Heart left ventricle (tissue), 16 donors: Measurements from ENCODE around the gene SLC12A5. TPM values are rescaled to one million over a fixed set of nuclear protein-coding genes. Genes with fewer than 3 reads are reported as not detected.
A peak's percentile ranks its signal among the peaks of the same experiment; 100 is the strongest.

Source experiments
- ATAC-seq, 4 donors: fragments of 200-7000 bp; cut with Tn5 transposase; one replicate each; pipeline ENCODE4 v1.9.1; 2020 to 2022; ENCODE audit warnings: moderate library complexity in 4 of 4, mild to moderate bottlenecking in 3 of 4, moderate number of reproducible peaks in 1 of 4
- DNase-seq, 5 donors: peaks; one replicate each; pipeline ENCODE4 v3.0.0-alpha.2; 2020
- H3K27ac ChIP-seq, 12 donors: fragments of 200-600 bp; sonication (generic) in 4 of 12; one replicate each; pipeline versions ENCODE4 v1.5.0 to v1.8.0; 2016 to 2022; ENCODE audit warnings: mild to moderate bottlenecking in 2 of 12
- H3K27me3 ChIP-seq, 9 donors: fragments of 200-600 bp; sonication (generic) in 2 of 9; one replicate each; pipeline versions ENCODE4 v1.5.1 to v1.8.0; 2016 to 2022; ENCODE audit warnings: mild to moderate bottlenecking in 3 of 9
- H3K36me3 ChIP-seq, 9 donors: fragments of 200-600 bp; sonication (generic) in 2 of 9; one replicate each; pipeline versions ENCODE4 v1.5.0 to v1.8.0; 2018 to 2022; ENCODE audit warnings: mild to moderate bottlenecking in 2 of 9
- H3K4me1 ChIP-seq, 12 donors: fragments of 200-600 bp; sonication (generic) in 4 of 12; one replicate each; pipeline versions ENCODE4 v1.5.0 to v1.8.0; 2016 to 2022; ENCODE audit warnings: mild to moderate bottlenecking in 3 of 12
- H3K4me3 ChIP-seq, 12 donors: fragments of 200-600 bp; sonication (generic) in 4 of 12; one replicate each; pipeline versions ENCODE4 v1.5.0 to v1.8.0; 2017 to 2022; ENCODE audit warnings: mild to moderate bottlenecking in 9 of 12, moderate library complexity in 4 of 12
- H3K9me3 ChIP-seq, 12 donors: fragments of 200-600 bp; sonication (generic) in 4 of 12; one replicate each; pipeline versions ENCODE4 v1.5.0 to v1.8.0; 2016 to 2022; ENCODE audit warnings: mild to moderate bottlenecking in 1 of 12
- CTCF ChIP-seq, 12 donors: fragments of 200-600 bp; sonication (generic) in 4 of 12; IDR thresholded peaks; one replicate each; pipeline versions ENCODE4 v1.5.0 to v1.8.0; 2018 to 2022; ENCODE audit warnings: antibody characterized with exemption in 12 of 12, mild to moderate bottlenecking in 5 of 12
- POLR2A ChIP-seq, 2 donors: fragments of 450-650 bp; IDR thresholded peaks; one replicate each; pipeline ENCODE4 v1.6.1; 2017; ENCODE audit warnings: antibody characterized with exemption in 2 of 2, mild to moderate bottlenecking in 2 of 2, moderate library complexity in 2 of 2
- WGBS, 4 donors: extraction: QIAGEN DNeasy Blood & Tissue Kit in 2 of 4; methylation state at CpG; one replicate each; pipeline versions ENCODE4 v1.1.5 to v1.1.7; 2013 to 2018; 5-methylcytosine and 5-hydroxymethylcytosine counted together
- intact Hi-C, 10 donors: fragments of 100-400 bp; cut with DNase I; formaldehyde crosslinking; loops; one replicate each; pipeline versions ENCODE4 v1.11.1 to v1.14.2; 2022
- polyA plus RNA-seq, 2 donors: library from polyadenylated mRNA; stranded (reverse); fragments of 200-250 nt; gene quantifications; one replicate each; pipeline ENCODE4 v1.2.3, GENCODE V29; 2013
- total RNA-seq, 9 donors: library from RNA; depleted of rRNA in 2 of 9; stranded (reverse); fragments of >200 nt in 2 of 9; fragmentation: NEBNext Ultra II Directional in 3 of 9; extraction: Animal tissue kit (Norgen Biotek cat#: 25700) in 3 of 9; gene quantifications; one replicate each; pipeline versions ENCODE4 v1.1.0 to v1.2.4, GENCODE V29; 2016 to 2023
- donor health status: ischemic (EF 13 %, LVEDD 7.1; RV severe dilation, severe dysfunction).
- donor health status: healthy with polysubstance abuse.
- donor health status: DM: no; HTN: yes; CAD: no.
- donor health status: DM: no; HTN: no; CAD: no.
- donor health status: ischemic (EF 25% LVEDD 6.9; RV normal size, moderate dysfunction).
- donor health status: ischemic (EF 25% LVEDD 5.7; RV mildly dilated, moderate dysfunction).
- donor health status: healthy.
- donor health status: DM: yes; HTN: yes; CAD: no.
- donor health status: ischemic (EF 35%, LVEDD 5.7; RV mildly dilated, moderate dysfunction).
- donor health status: nonischemic (EF 11% LVEDD 7.7; RV severe dilation, severe dysfunction).
- donor health status: DM: yes; HTN: yes; CAD: no.
- donor health status: PGD.
- donor health status: ischemic (EF 29% LVEDD 5.4; RV normal size, mild dysfunction).
- donor health status: nonischemic (EF 23%, LVEDD 6.1; RV moderate dilation, normal function).

SLC12A5 gene
- total and polyA plus RNA-seq, 11 donors = 0.73 to 1.7 (median 1.2) TPM; not detected in 8

- H3K36me3 ChIP-seq = no peaks in the 10 kb centered on the region
- peaks cover 0 to 21% (median 7%) of the 10 kb centered on the region in 12 donors for H3K4me1 ChIP-seq
- H3K27ac ChIP-seq = no peak overlapping the region
- no peaks in the 10 kb centered on the region for H3K9me3 ChIP-seq
- peaks cover 9 to 94% (median 51%) of the 10 kb centered on the region in 9 donors for H3K27me3 ChIP-seq
- H3K4me3 ChIP-seq = peak overlapping the region in 5 of 12 donors; percentile 7 to 59 (median 15)
- WGBS, 4 donors = 2 to 4% (median 2%) methylated on average over 32 to 37 of the region's 37 CpGs
- DNase-seq = peak; percentile 46 to 84 (median 60)
- ATAC-seq = peak in 3 of 4 donors; percentile 54 to 73 (median 55)
- peak; percentile 47 to 72 (median 64) for TF ChIP-seq CTCF (IDR thresholded peaks at IDR 0.05)
- TF ChIP-seq POLR2A (IDR thresholded peaks at IDR 0.05) = no peak
- intact Hi-C loops = loop anchor here in 8 of 10 donors (2.0 to 10.0 kb wide), 9 partner anchors 52 to 342 kb away; partner anchors contain the start of gene NCOA5 (in 4 of the 8)
Observed at GRCh38 chr20:46022411-46023147, 6.4 kb upstream of the SLC12A5 start.

GRCh38 chr20:46023148-46023484 lies 5.9 kb upstream of the SLC12A5 start:
- no peak overlapping the region for H3K4me3 ChIP-seq
- intact Hi-C loops = loop anchor here in 8 of 10 donors (2.0 to 10.0 kb wide), 9 partner anchors 52 to 342 kb away; partner anchors contain the start of gene NCOA5 (in 4 of the 8)
- DNase-seq (peak in 1 of 5 donors; percentile 4), ATAC-seq (no peak)
- H3K36me3 ChIP-seq = no peaks in the 10 kb centered on the region
- 34 to 35% (median 35%) methylated on average over 8 of the region's 8 CpGs for WGBS, 4 donors
- H3K9me3 ChIP-seq = no peaks in the 10 kb centered on the region
- peaks cover 7 to 95% (median 55%) of the 10 kb centered on the region in 9 donors for H3K27me3 ChIP-seq
- TF ChIP-seq CTCF (IDR thresholded peaks at IDR 0.05) (no peak), POLR2A (IDR thresholded peaks at IDR 0.05) (no peak)
- peaks cover 0 to 21% (median 7%) of the 10 kb centered on the region in 12 donors for H3K4me1 ChIP-seq
- H3K27ac ChIP-seq = no peak overlapping the region

DNA sequence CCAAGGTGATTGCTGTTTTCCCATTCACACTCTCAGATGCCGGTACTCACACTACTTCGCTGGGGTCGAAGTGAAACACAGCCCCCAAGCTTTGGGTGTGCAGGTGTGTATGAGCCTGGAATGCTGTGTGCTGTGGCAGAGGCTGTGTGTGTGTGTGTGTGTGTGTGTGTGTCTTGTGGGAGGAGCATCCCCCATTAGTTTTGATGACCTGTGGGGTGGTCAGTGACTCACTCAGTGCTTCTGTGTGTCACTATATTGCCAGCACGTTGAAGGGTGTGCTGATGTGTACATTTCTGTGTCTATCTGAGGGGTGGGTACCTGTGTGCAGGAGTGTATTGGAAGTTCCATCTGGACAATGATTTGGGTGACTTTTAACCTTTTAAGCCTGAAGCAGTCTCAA lies 5.0 kb upstream of the SLC12A5 start:
- ATAC-seq = no peak
- Histone ChIP-seq H3K36me3 (no peaks in the 10 kb centered on the region), H3K27ac (no peak overlapping the region), H3K9me3 (no peaks in the 10 kb centered on the region), H3K4me3 (no peak overlapping the region), H3K27me3 (peaks cover 13 to 97% (median 64%) of the 10 kb centered on the region in 9 donors), H3K4me1 (peaks cover 0 to 21% (median 7%) of the 10 kb centered on the region in 12 donors)
- intact Hi-C loops = loop anchor here in 8 of 10 donors (2.0 to 10.0 kb wide), 9 partner anchors 51 to 341 kb away; partner anchors contain the start of gene NCOA5 (in 4 of the 8)
- DNase-seq = peak in 1 of 5 donors; percentile 2
- WGBS, 4 donors = 67 to 69% (median 68%) methylated on average over 4 of the region's 4 CpGs
- TF ChIP-seq CTCF (IDR thresholded peaks at IDR 0.05) = no peak

DNA sequence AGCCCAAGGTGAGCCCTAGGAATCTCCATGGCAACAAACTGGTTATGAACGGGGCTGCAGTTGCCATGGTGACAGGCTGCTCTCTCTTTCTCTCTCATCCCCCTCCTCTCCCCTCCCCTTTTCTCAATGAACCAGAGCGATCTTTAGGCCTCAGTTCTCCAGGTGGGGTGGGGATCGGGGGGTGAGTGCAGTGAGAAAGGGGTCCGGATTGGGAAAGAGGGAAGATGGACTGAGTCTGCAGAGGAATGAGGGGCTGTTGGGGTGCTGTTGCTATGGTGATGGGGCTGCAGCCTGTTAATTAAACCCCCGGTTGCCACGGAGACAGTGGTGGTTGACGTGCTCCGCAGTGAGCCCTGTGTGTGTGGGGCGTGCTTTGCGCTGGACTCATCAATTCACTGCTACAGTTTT lies 3.6 kb upstream of the SLC12A5 start:
- no peak for ATAC-seq
- intact Hi-C loops = loop anchor here in 6 of 10 donors (10.0 kb wide), 6 partner anchors 49 to 339 kb away; partner anchors contain the start of gene NCOA5 (in 2 of the 6)
- WGBS, 4 donors = 47 to 60% (median 55%) methylated on average over 10 of the region's 10 CpGs

More for the DNA sequence above, 3.6 kb upstream of the SLC12A5 start:
- H3K36me3 ChIP-seq = no peaks in the 10 kb centered on the region
- H3K4me3 ChIP-seq = no peak overlapping the region
- no peak overlapping the region for H3K27ac ChIP-seq
- no peak for TF ChIP-seq POLR2A (IDR thresholded peaks at IDR 0.05)
- TF ChIP-seq CTCF (IDR thresholded peaks at IDR 0.05) = no peak
- H3K4me1 ChIP-seq = peaks cover 0 to 21% (median 7%) of the 10 kb centered on the region in 12 donors
- H3K27me3 ChIP-seq = peaks cover 23 to 95% (median 72%) of the 10 kb centered on the region in 9 donors
- no peaks in the 10 kb centered on the region for H3K9me3 ChIP-seq
- DNase-seq = peak in 1 of 5 donors; percentile 27
